Upper lobe of right lung (tissue), 1 donor: ENCODE results near the gene BRD1. TPM values are rescaled to one million over a fixed set of nuclear protein-coding genes. Genes with fewer than 3 reads are reported as not detected.

Experiments
- ATAC-seq: fragments of 200-7000 bp; cut with Tn5 transposase; one replicate; pipeline ENCODE4 v1.9.1; 2020; ENCODE audit warnings: mild to moderate bottlenecking, moderate library complexity
- DNase-seq: peaks from one replicate; pipeline ENCODE4 v3.0.0-alpha.2; 2020
- H3K27ac ChIP-seq: fragments of 200-600 bp; one replicate; pipeline ENCODE4 v1.8.0; 2022
- H3K27me3 ChIP-seq: fragments of 200-600 bp; one replicate; pipeline ENCODE4 v1.8.0; 2022; ENCODE audit warnings: mild to moderate bottlenecking
- H3K36me3 ChIP-seq: fragments of 200-600 bp; one replicate; pipeline ENCODE4 v1.8.0; 2022
- H3K4me1 ChIP-seq: fragments of 200-600 bp; one replicate; pipeline ENCODE4 v1.8.0; 2022
- H3K4me3 ChIP-seq: fragments of 200-600 bp; one replicate; pipeline ENCODE4 v1.8.0; 2022; ENCODE audit warnings: mild to moderate bottlenecking
- H3K9me3 ChIP-seq: fragments of 200-600 bp; one replicate; pipeline ENCODE4 v1.8.0; 2022
- CTCF ChIP-seq: fragments of 200-600 bp; IDR thresholded peaks from one replicate; pipeline ENCODE4 v1.8.0; 2022; ENCODE audit warnings: antibody characterized with exemption
- intact Hi-C: fragments of 100-400 bp; cut with DNase I; formaldehyde crosslinking; loops from one replicate; pipeline ENCODE4 v1.11.0; 2022
- long read RNA-seq: library from polyadenylated mRNA; unstranded; transcript quantifications from one replicate; pipeline ENCODE4 v2.0.0, GENCODE V29; 2021
- total RNA-seq: library from RNA; stranded (reverse); fragmentation: NEBNext Ultra II Directional; extraction: Animal tissue kit (Norgen Biotek cat#: 25700); gene quantifications from one replicate; pipeline ENCODE4 v1.2.1, GENCODE V29; 2021
- donor health status: DM: no; HTN: yes; CAD: no; lungs with severe emphysema.

BRD1 gene
- 39.0 TPM for total RNA-seq
- long read RNA-seq, full-length matches to known transcripts = 10 of 71 reads
- long read RNA-seq, partial matches to known transcripts = 26 of 71 reads
- long read RNA-seq, other reads (novel, unspliced or antisense) = 35 of 71 reads

GRCh38 chr22:49827853-49828598, at the start of gene BRD1:
Gene BRD1, minus strand, starts transcription at chr22:49827873. Its CDS starts 3,556 bp downstream, at chr22:49824317.
- no peak for TF ChIP-seq CTCF
- Histone ChIP-seq H3K4me3 (peak within 1 kb of the TSS; percentile 88), H3K4me1 (peaks cover 22% of the 10 kb centered on the region), H3K27ac (peak within 1 kb of the TSS; percentile 88), H3K36me3 (peaks cover 10% of the 10 kb centered on the region), H3K27me3 (no peaks in the 10 kb centered on the region), H3K9me3 (no peaks in the 10 kb centered on the region)
- peak; percentile 82 for DNase-seq
- intact Hi-C loops = loop anchor here (10.0 kb wide), 1 partner anchor 53 kb away; no protein-coding TSS in a partner anchor
- peak; percentile 83 for ATAC-seq

GRCh38 chr22:49873228-49873940, 45.7 kb upstream of the BRD1 start:
- DNase-seq (peak; percentile 46), ATAC-seq (no peak)
- H3K36me3 ChIP-seq = no peaks in the 10 kb centered on the region
- no peak overlapping the region for H3K4me3 ChIP-seq
- no peaks in the 10 kb centered on the region for H3K4me1 ChIP-seq
- H3K27me3 ChIP-seq = no peaks in the 10 kb centered on the region
- no peak overlapping the region for H3K27ac ChIP-seq
- intact Hi-C loops = no loop called here
- no peaks in the 10 kb centered on the region for H3K9me3 ChIP-seq
- no peak for TF ChIP-seq CTCF

- intact Hi-C loops = no loop called here
- Histone ChIP-seq H3K36me3 (no peaks in the 10 kb centered on the region), H3K27me3 (no peaks in the 10 kb centered on the region), H3K27ac (no peak overlapping the region), H3K4me3 (no peak overlapping the region), H3K4me1 (no peaks in the 10 kb centered on the region), H3K9me3 (no peaks in the 10 kb centered on the region)
- no peak for ATAC-seq
- no peak for TF ChIP-seq CTCF
- DNase-seq = no peak
Observed at GRCh38 chr22:49872347-49872746, 44.7 kb upstream of the BRD1 start.

GRCh38 chr22:49871482-49871881, 43.8 kb upstream of the BRD1 start:
- no peak for TF ChIP-seq CTCF

GRCh38 chr22:49869845-49870712, 42.4 kb upstream of the BRD1 start:
- TF ChIP-seq CTCF = no peak
- no peaks in the 10 kb centered on the region for H3K36me3 ChIP-seq
- no peaks in the 10 kb centered on the region for H3K4me1 ChIP-seq
- no peak overlapping the region for H3K4me3 ChIP-seq
- intact Hi-C loops = no loop called here
- no peaks in the 10 kb centered on the region for H3K27me3 ChIP-seq
- DNase-seq (no peak), ATAC-seq (no peak)
- peaks cover 11% of the 10 kb centered on the region for H3K9me3 ChIP-seq
- no peak overlapping the region for H3K27ac ChIP-seq

More at GRCh38 chr22:49871482-49871881, 43.8 kb upstream of the BRD1 start:
- DNase-seq = no peak
- peaks cover 3% of the 10 kb centered on the region for H3K9me3 ChIP-seq
- H3K36me3 ChIP-seq = no peaks in the 10 kb centered on the region
- H3K27me3 ChIP-seq = no peaks in the 10 kb centered on the region
- intact Hi-C loops = no loop called here
- no peak overlapping the region for H3K4me3 ChIP-seq
- no peak for ATAC-seq
- no peaks in the 10 kb centered on the region for H3K4me1 ChIP-seq
- no peak overlapping the region for H3K27ac ChIP-seq
